Measurements from ENCODE around the gene HSPA1L. TPM values are rescaled to one million over a fixed set of nuclear protein-coding genes. Genes with fewer than 3 reads are reported as not detected.
"Not testable (repeated sequence)": the region's sequence is repeated elsewhere in the genome, so short reads cannot be mapped to it uniquely, and the experiment has no call there.

Gene HSPA1L
- total and polyA plus RNA-seq, 7 experiments from 2014 or later = 2.3 to 5.5 (median 3.7) TPM

- peaks cover 0 to 2% (median 0%) of the 10 kb centered on the region in 11 donors for H3K9me3 Mint-ChIP-seq
- no peaks in the 10 kb centered on the region for H3K27me3 Mint-ChIP-seq
- ChIA-PET CTCF (no interaction called here), POLR2A (no interaction called here)
- no peaks in the 10 kb centered on the region for H3K27me3 ChIP-seq (ENCODE audit: control insufficient read depth in 2 of 2, insufficient read depth in 2 of 2, low read length in 2 of 2)
- H3K9me3 ChIP-seq (ENCODE audit: control insufficient read depth in 2 of 3, low read length in 3 of 3) = no peaks in the 10 kb centered on the region
- no peak overlapping the region for H3K4me3 Mint-ChIP-seq
- H3K36me3 ChIP-seq (ENCODE audit: control insufficient read depth in 2 of 3, insufficient read depth in 3 of 3, low read length in 3 of 3) = no peaks in the 10 kb centered on the region
- no peak overlapping the region for H3K4me3 ChIP-seq (ENCODE audit: low read length)
- H3K36me3 Mint-ChIP-seq = peaks cover 0 to 6% (median 0%) of the 10 kb centered on the region in 5 donors
- H3K27ac Mint-ChIP-seq = peak overlapping the region in 2 of 9 donors; percentile 36 to 44
- DNase-seq (no peak), ATAC-seq (no peak)
- H3K27ac ChIP-seq (ENCODE audit: low read depth, low read length) = no peak overlapping the region
- no peaks in the 10 kb centered on the region for H3K4me1 ChIP-seq (ENCODE audit: control insufficient read depth in 2 of 2, insufficient read depth in 2 of 2, low read length in 2 of 2)
- intact Hi-C loops (cut with micrococcal nuclease) = no loop called here
- H3K4me1 Mint-ChIP-seq = no peaks in the 10 kb centered on the region
These were observed 36.4 kb upstream of the HSPA1L start for GRCh38 chr6:31851485-31851832.

GRCh38 chr6:31850765-31851484 is 35.8 kb upstream of the HSPA1L start:
- Histone ChIP-seq H3K27ac (ENCODE audit: low read depth, low read length) (no peak overlapping the region), H3K4me3 (ENCODE audit: low read length) (no peak overlapping the region), H3K36me3 (ENCODE audit: control insufficient read depth in 2 of 3, insufficient read depth in 3 of 3, low read length in 3 of 3) (no peaks in the 10 kb centered on the region), H3K9me3 (ENCODE audit: control insufficient read depth in 2 of 3, low read length in 3 of 3) (no peaks in the 10 kb centered on the region), H3K27me3 (ENCODE audit: control insufficient read depth in 2 of 2, insufficient read depth in 2 of 2, low read length in 2 of 2) (no peaks in the 10 kb centered on the region), H3K4me1 (ENCODE audit: control insufficient read depth in 2 of 2, insufficient read depth in 2 of 2, low read length in 2 of 2) (no peaks in the 10 kb centered on the region)
- Mint-ChIP-seq H3K27ac (no peak overlapping the region), H3K36me3 (peaks cover 0 to 6% (median 0%) of the 10 kb centered on the region in 5 donors), H3K9me3 (peaks cover 0 to 2% (median 0%) of the 10 kb centered on the region in 11 donors), H3K4me3 (no peak overlapping the region), H3K4me1 (no peaks in the 10 kb centered on the region), H3K27me3 (no peaks in the 10 kb centered on the region)
- ATAC-seq (no peak), DNase-seq (no peak)
- intact Hi-C loops (cut with micrococcal nuclease) = no loop called here
- CTCF ChIA-PET = no interaction called here
- POLR2A ChIA-PET = no interaction called here

DNA sequence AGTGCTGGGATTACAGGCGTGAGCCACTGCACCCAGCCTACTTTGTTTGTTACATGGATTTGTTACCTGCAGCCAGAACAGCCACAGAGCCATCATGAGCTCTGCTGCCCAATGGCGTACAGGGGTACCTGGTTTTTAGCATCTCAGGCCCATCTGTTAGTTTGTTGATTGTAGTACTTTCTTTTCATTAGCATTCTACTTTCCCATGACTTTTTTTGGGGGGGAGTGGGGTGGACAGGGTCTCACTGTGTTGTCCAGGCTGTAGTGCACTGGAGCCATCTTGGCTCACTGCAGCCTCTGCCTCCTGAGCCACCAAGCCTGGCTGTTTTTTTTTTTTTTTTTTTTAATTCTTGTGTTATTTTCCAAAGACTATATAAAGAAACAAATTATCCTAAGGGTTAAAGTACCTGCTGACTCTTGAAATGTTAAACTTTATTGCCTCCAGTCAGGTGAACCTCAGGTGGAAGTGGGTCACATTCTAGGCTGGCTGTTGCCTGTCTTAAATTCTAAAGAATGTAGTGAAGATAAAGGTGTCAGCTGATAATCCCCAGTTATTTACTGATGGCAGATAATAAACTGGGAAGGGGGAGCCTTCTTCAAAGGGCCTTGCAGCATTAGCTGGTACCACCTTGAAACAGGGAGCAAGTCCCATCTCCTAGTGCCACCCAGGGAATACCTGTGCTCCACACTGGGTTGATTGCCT is 32.3 kb upstream of the HSPA1L start:
- Histone ChIP-seq H3K27ac (ENCODE audit: low read depth, low read length) (no peak overlapping the region), H3K9me3 (ENCODE audit: control insufficient read depth in 2 of 3, low read length in 3 of 3) (no peaks in the 10 kb centered on the region), H3K4me3 (ENCODE audit: low read length) (no peak overlapping the region), H3K27me3 (ENCODE audit: control insufficient read depth in 2 of 2, insufficient read depth in 2 of 2, low read length in 2 of 2) (no peaks in the 10 kb centered on the region), H3K36me3 (ENCODE audit: control insufficient read depth in 2 of 3, insufficient read depth in 3 of 3, low read length in 3 of 3) (no peaks in the 10 kb centered on the region), H3K4me1 (ENCODE audit: control insufficient read depth in 2 of 2, insufficient read depth in 2 of 2, low read length in 2 of 2) (no peaks in the 10 kb centered on the region)
- Mint-ChIP-seq H3K4me3 (no peak overlapping the region), H3K4me1 (peaks cover 0 to 6% (median 0%) of the 10 kb centered on the region in 7 donors), H3K27ac (no peak overlapping the region), H3K9me3 (peaks cover 0 to under 1% (median 0%) of the 10 kb centered on the region in 11 donors), H3K36me3 (peaks cover 0 to under 1% (median 0%) of the 10 kb centered on the region in 5 donors), H3K27me3 (no peaks in the 10 kb centered on the region)
- CTCF ChIA-PET = no interaction called here
- DNase-seq (no peak), ATAC-seq (no peak)
- POLR2A ChIA-PET = interaction anchor here (0.6 to 0.9 kb wide), 2 partner anchors 11 to 39 kb away, joined by 3 to 6 read pairs; no protein-coding TSS in a partner anchor
- intact Hi-C loops (cut with micrococcal nuclease) = no loop called here

GRCh38 chr6:31844507-31844906 is 29.4 kb upstream of the HSPA1L start:
- CTCF ChIA-PET = interaction anchor here (0.6 kb wide), 1 partner anchor 501 kb away, joined by 3 read pairs; no protein-coding TSS in a partner anchor
- no peaks in the 10 kb centered on the region for H3K9me3 Mint-ChIP-seq
- Histone ChIP-seq H3K27me3 (ENCODE audit: control insufficient read depth in 2 of 2, insufficient read depth in 2 of 2, low read length in 2 of 2) (no peaks in the 10 kb centered on the region), H3K4me3 (ENCODE audit: low read length) (no peak overlapping the region), H3K4me1 (ENCODE audit: control insufficient read depth in 2 of 2, insufficient read depth in 2 of 2, low read length in 2 of 2) (no peaks in the 10 kb centered on the region), H3K9me3 (ENCODE audit: control insufficient read depth in 2 of 3, low read length in 3 of 3) (no peaks in the 10 kb centered on the region), H3K27ac (ENCODE audit: low read depth, low read length) (no peak overlapping the region), H3K36me3 (ENCODE audit: control insufficient read depth in 2 of 3, insufficient read depth in 3 of 3, low read length in 3 of 3) (peaks cover 0 to 19% (median 0%) of the 10 kb centered on the region in 3 experiments)
- peaks cover 0 to 16% (median 6%) of the 10 kb centered on the region in 5 donors for H3K36me3 Mint-ChIP-seq
- DNase-seq (no peak), ATAC-seq (no peak)
- no peaks in the 10 kb centered on the region for H3K27me3 Mint-ChIP-seq
- H3K27ac Mint-ChIP-seq = peak overlapping the region in 3 of 9 donors; percentile 14 to 54 (median 37)
- no peak overlapping the region for H3K4me3 Mint-ChIP-seq
- peaks cover 0 to 7% (median 1%) of the 10 kb centered on the region in 7 donors for H3K4me1 Mint-ChIP-seq
- POLR2A ChIA-PET = interaction anchor here (0.7 kb wide), 1 partner anchor 9 kb away, joined by 4 read pairs; no protein-coding TSS in a partner anchor
- intact Hi-C loops (cut with micrococcal nuclease) = no loop called here

GRCh38 chr6:31842053-31842452 is 27.0 kb upstream of the HSPA1L start:
- Mint-ChIP-seq H3K36me3 (peaks cover 0 to 29% (median 17%) of the 10 kb centered on the region in 5 donors), H3K9me3 (no peaks in the 10 kb centered on the region), H3K4me1 (peaks cover 14 to 20% (median 18%) of the 10 kb centered on the region in 7 donors), H3K27ac (peak overlapping the region in 2 of 9 donors; percentile 29 to 52), H3K4me3 (no peak overlapping the region), H3K27me3 (no peaks in the 10 kb centered on the region)
- ChIA-PET POLR2A (interaction anchor here (1.2 kb wide), 1 partner anchor 9 kb away, joined by 3 read pairs; no protein-coding TSS in a partner anchor), CTCF (no interaction called here)
- DNase-seq = no peak
- ATAC-seq = no peak
- H3K27ac ChIP-seq (ENCODE audit: low read depth, low read length) = no peak overlapping the region
- H3K9me3 ChIP-seq (ENCODE audit: control insufficient read depth in 2 of 3, low read length in 3 of 3) = no peaks in the 10 kb centered on the region
- peaks cover 0 to 43% (median 14%) of the 10 kb centered on the region in 3 experiments for H3K36me3 ChIP-seq (ENCODE audit: control insufficient read depth in 2 of 3, insufficient read depth in 3 of 3, low read length in 3 of 3)
- H3K4me1 ChIP-seq (ENCODE audit: control insufficient read depth in 2 of 2, insufficient read depth in 2 of 2, low read length in 2 of 2) = peaks cover 17 to 22% of the 10 kb centered on the region in 2 donors
- H3K27me3 ChIP-seq (ENCODE audit: control insufficient read depth in 2 of 2, insufficient read depth in 2 of 2, low read length in 2 of 2) = no peaks in the 10 kb centered on the region
- no peak overlapping the region for H3K4me3 ChIP-seq (ENCODE audit: low read length)
- intact Hi-C loops (cut with micrococcal nuclease) = no loop called here

DNA sequence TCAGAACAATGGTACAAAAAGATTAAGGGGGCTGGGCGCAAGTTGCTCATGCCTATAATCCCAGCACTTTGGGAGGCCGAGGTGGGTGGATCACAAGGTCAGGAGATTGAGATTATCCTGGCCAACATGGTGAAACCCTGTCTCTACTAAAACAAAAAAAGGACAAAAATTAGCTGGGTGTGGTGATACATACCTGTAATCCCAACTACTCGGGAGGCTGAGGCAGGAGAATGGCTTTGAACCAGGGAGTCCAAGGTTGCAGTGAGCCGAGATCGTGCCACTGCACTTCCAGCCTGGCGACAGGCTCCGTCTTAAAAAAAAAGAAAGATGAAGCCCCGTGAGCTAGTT is 24.7 kb upstream of the HSPA1L start:
- intact Hi-C loops (cut with micrococcal nuclease) = loop anchor here (5.0 to 10.0 kb wide), 4 partner anchors 118 to 1015 kb away; partner anchors contain the start of genes MICA (in 1 of the 2), MICB (in 1 of the 2), NELFE (in 1 of the 2) and PSMB9 (in 1 of the 2)
- H3K27me3 ChIP-seq (ENCODE audit: control insufficient read depth in 2 of 2, insufficient read depth in 2 of 2, low read length in 2 of 2); H3K27me3 Mint-ChIP-seq; DNase-seq; H3K9me3 Mint-ChIP-seq; H3K4me3 ChIP-seq (ENCODE audit: low read length); H3K27ac ChIP-seq (ENCODE audit: low read depth, low read length); H3K9me3 ChIP-seq (ENCODE audit: control insufficient read depth in 2 of 3, low read length in 3 of 3); ATAC-seq: not testable (repeated sequence)
- Mint-ChIP-seq H3K27ac (peak overlapping the region in 3 of 9 donors; percentile 2 to 52 (median 13)), H3K4me1 (peaks cover 26 to 40% (median 34%) of the 10 kb centered on the region in 7 donors), H3K36me3 (peaks cover 3 to 39% (median 24%) of the 10 kb centered on the region in 5 donors), H3K4me3 (peak overlapping the region in 2 of 10 donors; percentile 26 to 37)
- Histone ChIP-seq H3K36me3 (ENCODE audit: control insufficient read depth in 2 of 3, insufficient read depth in 3 of 3, low read length in 3 of 3) (peaks cover 0 to 50% (median 14%) of the 10 kb centered on the region in 3 experiments), H3K4me1 (ENCODE audit: control insufficient read depth in 2 of 2, insufficient read depth in 2 of 2, low read length in 2 of 2) (peaks cover 30 to 34% of the 10 kb centered on the region in 2 donors)
- POLR2A ChIA-PET = interaction anchor here (0.6 to 2.1 kb wide), 6 partner anchors 9 to 179 kb away, joined by 3 to 12 read pairs (median 3); partner anchors contain the start of gene NEU1
- CTCF ChIA-PET = interaction anchor here (1.6 to 2.1 kb wide), 2 partner anchors 188 to 241 kb away, joined by 3 to 8 read pairs; no protein-coding TSS in a partner anchor

Measured in naive thymus-derived CD4-positive, alpha-beta T cell (primary cell).